GM15510 (cell line): ENCODE data around the gene HCST.
A peak's percentile ranks its signal among the peaks of the same experiment; 100 is the strongest.

ENCODE experiments used
- POLR2A ChIP-seq: IDR thresholded peaks from 3 replicates; pipeline ENCODE4 v1.6.1; 2011; ENCODE audit warnings: borderline replicate concordance; ENCODE audit not compliant: insufficient read length; ENCODE audit errors: extremely low read depth

HCST gene

DNA sequence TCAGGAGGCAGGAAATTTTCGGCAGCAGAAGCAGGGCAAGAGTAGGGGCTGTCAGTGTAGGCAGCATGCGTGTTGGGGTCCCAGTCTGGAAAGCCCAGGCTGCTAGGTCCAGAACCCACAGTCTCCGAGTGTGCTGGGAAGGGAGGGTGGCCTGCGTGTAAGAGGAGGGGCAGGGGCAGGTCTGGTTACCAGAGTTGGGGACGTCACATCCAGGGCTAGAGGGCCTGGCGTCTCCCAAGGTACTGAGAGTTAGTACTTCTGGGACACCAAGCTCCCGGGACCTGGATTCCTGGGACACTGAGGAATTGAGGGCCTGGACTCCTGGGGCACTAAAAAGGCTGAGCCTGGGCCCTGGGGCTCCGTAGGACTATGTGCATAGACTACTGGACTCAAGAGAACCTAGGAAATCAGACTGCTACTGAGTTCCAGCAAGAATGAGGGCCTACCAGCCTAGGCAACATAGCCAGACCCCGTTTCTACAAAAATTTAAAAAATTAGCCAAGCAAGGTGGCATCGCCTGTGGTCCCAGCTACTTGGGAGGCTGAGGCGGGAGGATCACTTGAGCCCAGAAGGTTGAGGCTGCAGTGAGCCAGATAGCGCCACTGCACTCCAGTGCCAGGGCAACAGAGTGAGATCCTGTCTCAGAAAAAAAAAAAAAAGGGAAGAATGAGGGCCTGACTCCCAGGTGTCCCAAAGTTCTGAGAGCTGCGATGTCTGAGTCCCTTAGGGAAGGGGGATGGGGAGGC, 4.5 kb upstream of the HCST start:
- no peak for TF ChIP-seq POLR2A

DNA sequence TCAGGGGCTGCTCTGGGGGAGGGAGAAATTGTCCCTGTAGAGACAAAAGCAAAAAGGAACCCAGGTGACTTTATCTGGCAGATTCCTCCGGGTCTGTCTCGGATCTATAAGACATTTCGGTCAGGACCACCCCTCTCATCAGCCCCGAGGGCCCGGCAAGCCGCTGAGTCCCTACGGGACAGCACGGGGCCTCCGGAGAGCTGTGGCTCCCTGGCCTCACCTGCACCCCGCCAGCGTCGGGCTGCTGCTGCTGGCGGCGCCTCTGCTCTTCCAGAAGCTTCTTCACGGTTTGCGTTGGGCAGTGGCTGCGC, 3.9 kb upstream of the HCST start:
- no peak for TF ChIP-seq POLR2A

DNA sequence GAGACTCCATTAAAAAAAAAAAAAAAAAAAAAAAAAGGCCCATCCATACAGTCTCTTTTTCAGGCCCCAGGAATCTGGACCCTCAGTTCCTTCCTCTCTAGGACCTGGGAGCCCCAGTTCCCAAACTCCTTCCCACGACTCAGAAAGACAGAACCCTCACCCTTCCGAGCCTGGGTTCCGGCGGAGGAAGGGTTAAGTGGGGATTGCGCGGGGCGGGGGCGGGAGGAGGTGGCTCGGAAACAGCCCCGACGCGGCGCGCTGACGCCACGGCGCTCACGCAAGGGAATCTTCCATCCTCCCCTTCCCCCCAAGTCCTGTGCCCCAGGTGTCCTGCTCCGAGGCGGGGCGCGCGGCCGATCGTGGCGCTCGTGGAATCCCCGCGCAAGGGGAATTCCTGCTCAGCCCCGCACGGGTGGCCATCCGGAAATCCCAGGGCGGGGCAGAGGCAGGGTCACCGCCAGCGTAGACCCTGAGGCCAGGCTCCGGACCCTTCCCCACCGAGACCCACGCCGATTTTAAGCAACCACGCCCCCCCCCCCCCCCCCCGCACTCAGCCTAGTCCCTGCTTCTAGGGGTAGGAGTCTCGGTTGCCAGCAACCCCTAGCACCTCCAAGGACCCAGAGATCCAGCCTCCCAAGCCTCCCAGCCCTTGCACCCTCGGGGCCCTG, 2.6 kb upstream of the HCST start:
- TF ChIP-seq POLR2A, result peak; percentile 55

DNA sequence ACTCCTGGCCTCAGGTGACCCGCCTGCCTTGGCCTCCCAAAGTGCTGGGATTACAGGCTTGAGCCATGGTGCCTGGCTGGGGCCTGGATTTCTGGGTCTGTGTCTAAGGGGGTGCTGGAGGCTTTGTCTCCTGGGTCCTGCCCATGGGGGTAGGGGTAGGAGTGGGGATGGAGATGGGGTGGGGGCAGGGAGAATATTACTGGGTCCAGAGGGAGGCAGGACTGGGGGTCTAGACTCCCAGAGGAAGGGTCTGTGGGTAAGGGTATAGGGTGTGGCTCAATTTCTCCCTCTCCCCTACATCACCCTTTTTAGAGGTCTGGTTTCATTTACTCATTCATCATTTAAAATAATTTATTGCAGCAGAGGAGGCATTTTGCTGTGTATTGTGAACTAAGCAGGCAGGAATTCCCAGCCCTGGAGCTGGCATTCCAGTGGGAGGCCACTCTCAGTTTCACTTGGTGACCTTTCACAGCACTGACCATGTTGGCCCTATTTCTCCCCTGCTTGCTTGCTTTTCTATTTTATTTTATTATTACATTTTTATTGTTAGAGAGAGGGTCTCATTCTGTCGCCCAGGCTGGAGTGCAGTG, 1.2 kb upstream of the HCST start:
- TF ChIP-seq POLR2A, result no peak

DNA sequence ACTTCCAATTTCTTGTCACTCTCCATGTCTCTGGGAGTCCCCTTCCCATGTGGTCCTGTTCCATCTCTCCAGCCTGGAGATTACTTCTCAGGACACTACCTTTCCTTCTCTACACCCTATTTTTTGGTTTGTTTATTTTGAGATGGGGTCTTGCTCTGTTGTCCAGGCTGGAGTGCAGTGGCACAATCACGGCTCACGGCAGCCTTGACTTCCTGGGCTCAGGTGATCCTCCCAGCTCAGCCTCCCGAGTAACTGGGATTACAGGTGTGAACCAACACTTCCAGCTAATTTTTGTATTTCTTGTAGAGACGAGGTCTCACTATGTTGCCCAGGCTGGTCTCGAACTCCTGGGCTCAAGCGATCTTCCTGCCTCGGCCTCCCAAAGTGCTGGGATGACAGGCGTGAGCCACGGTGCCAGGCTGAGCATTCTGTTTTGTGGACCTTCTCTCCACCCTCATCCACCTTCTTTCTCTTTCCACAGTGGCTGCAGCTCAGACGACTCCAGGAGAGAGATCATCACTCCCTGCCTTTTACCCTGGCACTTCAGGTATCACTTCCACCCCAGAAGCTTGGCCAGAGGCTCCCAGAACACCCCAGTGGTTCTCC, 644 bp downstream of the HCST start:
- no peak for TF ChIP-seq POLR2A

DNA sequence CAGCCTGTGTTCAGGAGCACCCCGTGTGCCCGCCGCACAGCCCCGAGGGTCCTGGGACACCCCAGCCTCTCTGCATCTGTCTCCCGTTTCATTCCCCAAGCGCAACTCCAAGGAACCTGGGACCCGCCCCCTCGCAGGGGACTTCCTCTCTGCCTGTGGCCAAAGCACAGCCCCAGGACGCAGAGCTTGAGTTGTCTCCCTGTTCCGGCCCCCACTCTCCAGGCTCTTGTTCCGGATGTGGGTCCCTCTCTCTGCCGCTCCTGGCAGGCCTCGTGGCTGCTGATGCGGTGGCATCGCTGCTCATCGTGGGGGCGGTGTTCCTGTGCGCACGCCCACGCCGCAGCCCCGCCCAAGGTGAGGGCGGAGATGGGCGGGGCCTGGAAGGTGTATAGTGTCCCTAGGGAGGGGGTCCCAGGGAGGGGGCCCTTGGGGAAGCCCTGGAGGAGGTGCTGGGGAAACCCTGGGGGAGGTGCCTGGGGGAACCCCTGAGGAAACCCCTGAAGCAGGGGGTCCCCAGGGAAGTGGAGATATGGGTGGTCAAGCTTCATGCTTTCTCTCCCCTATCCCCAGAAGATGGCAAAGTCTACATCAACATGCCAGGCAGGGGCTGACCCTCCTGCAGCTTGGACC, 1.3 kb downstream of the HCST start:
- TF ChIP-seq POLR2A, result peak; percentile 66

DNA sequence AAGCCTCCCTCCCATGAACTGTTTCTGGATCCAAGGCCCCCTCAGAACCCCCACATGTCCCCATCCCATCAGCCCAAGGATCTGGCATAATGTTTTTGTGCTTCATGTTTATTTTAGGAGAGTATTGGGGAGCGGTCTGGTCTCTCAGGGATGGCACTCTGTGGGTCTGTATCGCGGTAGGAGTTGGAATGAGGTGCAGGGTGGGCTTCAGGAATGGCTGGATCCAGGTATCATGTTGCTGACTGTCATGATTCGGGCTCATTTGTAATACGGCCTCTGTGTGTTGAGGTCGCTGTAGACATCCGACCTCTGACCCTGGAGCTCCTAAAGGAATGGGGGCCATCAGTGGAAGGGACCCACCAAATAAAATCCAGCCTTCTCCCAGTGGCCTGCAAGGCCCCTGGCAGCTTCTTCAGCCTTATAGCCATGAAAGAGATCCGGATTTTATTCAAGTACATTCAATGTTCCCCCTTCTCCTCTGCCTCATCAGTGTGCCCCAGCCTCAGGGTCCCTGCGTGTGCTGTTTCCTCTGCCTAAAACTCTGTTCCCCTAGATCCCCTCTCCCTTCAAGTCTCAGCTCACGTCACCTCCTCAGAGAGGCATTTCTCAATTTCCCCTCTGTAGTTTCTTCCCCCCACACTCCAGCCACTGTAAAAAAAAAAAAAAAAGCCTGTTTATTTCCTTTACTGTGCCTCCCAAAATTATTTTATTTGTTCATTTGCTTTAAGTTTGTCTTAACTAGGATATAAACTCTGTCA, 2.2 kb downstream of the HCST start:
- TF ChIP-seq POLR2A, result no peak

DNA sequence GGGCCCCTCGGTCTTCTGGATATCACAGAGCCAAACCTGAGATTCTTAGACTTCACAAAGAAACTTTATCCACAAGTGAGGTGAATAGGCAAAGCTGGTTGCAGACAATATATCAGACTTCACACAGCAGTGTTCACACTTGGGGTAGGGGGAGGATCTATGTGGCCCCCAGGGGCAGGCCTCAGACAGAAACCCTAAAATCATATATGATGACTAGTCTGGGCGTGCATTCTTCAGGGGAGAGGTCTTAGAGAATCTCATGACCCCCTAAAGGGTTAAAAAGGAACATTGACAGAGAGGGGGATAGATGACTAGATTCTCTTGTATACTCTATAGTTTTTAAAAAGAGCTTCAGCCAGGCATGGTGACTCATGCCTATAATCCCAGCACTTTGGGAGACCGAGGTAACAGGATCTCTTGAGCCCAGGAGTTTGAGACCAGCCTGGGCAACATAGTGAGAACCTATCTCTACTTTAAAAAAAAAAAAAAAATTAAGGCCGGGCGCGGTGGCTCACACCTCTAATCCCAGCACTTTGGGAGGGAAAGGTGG, 2.9 kb downstream of the HCST start:
- TF ChIP-seq POLR2A, result no peak

DNA sequence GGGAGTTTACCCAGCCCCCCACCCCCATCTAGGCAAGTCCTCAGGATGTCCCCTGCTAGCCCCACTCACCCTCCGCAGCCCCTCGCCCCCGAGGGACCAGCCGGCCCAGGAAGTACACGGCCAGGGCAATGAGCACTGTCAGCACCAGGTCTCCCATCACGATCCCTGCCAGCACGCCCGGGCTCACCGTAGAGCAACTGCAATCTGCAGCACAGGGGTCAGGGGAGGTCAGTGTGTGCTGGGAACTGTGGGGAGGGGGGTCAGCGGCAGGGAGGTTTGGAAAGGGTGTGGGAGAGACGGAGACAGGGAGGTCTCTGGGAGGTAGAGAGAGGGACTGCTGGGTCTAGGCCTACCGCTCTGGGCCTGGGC, 5.0 kb downstream of the HCST start:
- TF ChIP-seq POLR2A, result no peak

DNA sequence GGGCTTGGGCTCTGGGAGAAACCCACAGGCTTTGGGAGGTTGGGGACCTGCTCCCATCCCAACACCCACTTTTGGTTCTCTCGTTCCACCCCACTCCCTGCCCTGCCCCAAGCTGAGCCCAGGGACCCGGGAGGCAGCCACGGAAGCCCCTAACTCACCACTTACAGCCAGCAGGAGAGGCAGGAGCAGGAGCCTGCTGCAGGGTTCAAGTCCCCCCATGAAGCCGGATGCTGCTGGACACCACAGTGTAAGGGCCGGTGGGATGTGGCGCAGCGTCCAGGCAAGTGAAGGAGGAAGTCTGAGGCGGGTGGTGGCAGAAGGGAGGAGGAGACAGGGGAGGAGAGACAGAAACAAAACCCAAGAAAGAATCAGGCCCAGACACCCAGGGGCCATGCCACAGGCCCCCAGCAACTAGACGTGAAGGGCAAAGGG, 5.7 kb downstream of the HCST start, which contains the start of gene TYROBP:
Gene TYROBP (minus strand): TSS at position 286 of the 432 bp plus-strand sequence. CDS start 67 bp downstream, at position 219.
- TF ChIP-seq POLR2A, result no peak

DNA sequence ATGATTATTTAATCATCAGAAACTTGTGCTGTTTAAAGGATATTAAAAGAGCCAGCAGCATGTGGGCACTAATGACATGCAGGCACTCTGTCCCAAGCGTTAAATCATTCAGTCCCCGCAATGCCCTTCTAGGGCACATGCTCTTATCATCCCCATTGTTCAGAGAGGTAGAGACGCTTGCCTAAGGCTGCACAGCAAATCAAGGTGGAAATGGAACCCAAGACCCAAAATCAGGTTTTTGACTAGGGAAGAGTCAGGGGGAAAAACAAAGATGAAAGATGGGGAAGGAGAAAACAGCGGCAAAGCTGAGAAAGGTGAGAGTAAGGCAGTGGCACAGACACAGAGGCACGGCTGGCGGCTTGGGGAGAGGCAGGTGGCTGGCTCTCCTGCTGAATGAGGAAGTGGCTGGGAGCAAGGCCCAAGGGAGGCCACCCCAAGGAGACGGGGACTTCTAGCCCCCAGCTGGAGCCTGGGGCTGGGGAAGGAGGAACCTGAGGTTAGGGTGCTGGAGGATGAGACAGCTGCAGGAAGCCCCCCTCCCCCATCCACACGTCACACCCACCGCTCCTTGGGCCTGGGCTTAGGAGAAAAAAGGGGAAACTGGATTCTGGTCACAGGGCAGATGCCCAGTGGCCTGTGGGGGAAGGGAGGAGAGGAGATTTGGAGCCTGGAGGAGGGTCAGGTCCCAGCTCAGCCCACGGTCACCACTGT, 6.8 kb downstream of the HCST start:
- no peak for TF ChIP-seq POLR2A

DNA sequence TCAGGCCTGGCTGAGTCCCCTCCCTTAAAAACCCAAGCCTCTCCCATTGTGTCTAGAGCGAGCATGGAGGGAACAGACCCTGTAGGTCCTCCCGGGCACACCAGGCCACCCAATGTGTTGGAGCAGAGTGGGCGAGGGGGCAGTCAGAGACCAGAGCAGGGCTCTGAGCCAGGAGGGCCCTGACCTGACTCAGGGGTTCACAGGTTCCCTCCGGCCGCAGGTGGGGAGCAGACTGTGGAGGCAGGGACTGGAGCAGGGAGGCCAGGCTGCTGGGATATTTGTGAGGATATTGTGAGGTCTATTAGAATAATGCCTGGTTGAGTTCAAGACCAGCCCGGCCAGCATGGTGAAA, 7.3 kb downstream of the HCST start:
- no peak for TF ChIP-seq POLR2A

DNA sequence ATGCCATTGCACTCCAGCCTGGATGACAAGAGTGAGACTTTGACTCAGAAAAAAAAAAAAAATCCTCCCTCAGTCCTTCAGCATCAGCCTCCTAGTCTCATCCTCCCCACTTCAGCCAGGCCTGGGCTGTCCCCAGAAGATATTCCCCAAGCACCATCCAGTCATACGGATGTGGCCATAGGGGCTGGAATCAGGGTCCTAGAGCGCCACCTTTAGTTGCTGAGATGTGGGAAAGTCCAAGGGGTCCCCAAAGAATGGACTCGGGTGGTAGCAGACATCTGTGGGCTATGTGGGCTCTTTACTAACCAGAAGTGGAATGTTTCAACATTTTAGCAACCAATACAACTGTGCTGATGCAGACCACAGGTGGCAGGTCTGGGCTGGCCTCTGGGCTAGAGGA, 8.8 kb downstream of the HCST start:
- no peak for TF ChIP-seq POLR2A

DNA sequence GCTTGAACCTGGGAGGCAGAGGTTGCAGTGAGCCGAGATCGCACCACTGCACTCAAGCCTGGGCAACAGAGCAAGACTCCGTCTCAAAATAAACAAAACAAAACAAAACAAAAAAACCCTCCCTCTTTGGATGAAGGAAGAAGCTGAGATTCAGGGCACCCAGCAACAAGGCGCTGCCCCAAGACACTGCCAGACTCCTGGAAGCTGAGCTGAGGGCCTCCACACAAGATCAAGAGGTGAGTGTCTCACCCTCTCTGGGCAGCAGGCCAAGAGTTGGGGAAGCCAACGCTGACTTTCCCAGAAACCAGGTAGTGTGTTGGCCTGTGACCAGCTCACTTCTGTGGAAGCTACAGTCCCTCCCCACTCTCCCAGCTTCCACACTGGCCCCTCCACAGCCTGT, 9.5 kb downstream of the HCST start:
- no peak for TF ChIP-seq POLR2A

DNA sequence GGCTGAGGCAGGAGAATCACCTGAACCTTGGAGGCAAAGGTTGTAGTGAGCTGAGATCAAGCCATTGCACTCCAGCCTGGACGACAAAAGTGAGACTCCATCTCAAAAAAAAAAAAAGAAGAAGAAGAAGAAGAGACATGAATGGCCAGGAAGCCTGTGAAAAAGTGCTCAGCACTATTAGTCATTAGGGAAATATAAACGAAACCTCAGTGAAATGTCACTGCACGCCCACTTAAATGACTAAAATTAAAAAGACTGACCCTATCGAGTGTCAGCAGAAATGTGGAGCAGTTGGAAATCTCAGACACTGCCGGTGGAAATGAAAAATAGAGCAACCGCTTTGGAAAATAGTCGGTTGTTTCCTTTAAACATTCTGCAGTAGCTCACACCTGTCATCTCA, 11.3 kb downstream of the HCST start:
- no peak for TF ChIP-seq POLR2A

DNA sequence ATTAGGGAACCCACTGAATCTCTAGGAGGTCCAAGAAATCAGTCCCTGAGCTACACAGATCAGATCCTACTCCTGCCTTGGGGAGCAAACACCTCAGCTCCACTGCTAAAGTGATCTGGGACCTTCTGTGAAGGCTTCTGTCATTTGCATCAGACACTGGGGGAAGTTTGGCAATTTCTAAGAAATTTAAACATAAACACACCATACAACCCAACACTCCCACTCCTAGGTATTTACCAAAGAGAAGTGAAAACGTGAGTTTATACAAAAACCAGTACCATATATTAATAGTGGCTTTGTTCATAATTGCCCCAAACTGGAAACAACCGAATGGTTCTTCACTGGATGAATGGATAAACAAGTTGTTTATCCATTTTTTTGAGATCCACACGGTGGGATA, 13.1 kb downstream of the HCST start:
- peak; percentile 20 for TF ChIP-seq POLR2A
